ENCODE results near the gene FPR3. TPM values are rescaled to one million over a fixed set of nuclear protein-coding genes. Genes with fewer than 3 reads are reported as not detected.

Gene FPR3
- total and polyA plus RNA-seq, 9 of the 15 experiments (the other 6 are each of a cell fraction or from before 2014, with no cell fraction given), result 0.08 to 0.51 (median 0.22) TPM; not detected in 1

DNA sequence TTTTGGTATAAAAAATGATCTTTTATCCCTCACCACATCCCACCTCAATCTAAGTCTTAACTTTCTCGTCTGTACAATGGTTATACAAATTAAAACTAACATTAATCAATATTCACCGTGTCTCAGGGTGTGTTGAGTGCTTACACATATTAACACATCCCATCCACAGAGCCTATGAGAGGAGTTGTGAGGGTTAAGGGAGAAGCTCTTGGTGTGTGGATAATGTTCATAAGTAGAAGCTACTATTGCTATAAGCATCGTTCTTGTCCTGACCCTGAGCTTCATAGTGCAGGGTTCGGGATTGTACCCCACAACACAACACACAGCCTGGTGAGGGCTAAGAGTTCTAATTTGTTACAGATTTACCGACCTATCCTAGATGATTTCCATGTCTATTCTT is 2.5 kb downstream of the FPR3 start:
- Histone ChIP-seq H3K9me3 (replicated peaks; ENCODE audit: control insufficient read depth, insufficient read depth, low read depth, low read length) (peaks cover 4% of the 10 kb centered on the region), H3K79me2 (ENCODE audit: control insufficient read depth, insufficient read depth, low read length) (peaks cover 27% of the 10 kb centered on the region), H3K4me2 (ENCODE audit: insufficient read depth, low read length) (peak overlapping the region; percentile 85), H3K36me3 (ENCODE audit: control insufficient read depth, insufficient read depth, low read length) (peaks cover 2% of the 10 kb centered on the region; the same call in 1 of the 3 replicates), H4K20me1 (replicated peaks; ENCODE audit: control insufficient read depth, insufficient read depth, low read length) (no peaks in the 10 kb centered on the region), H3K4me1 (replicated peaks in 1 of 2; ENCODE audit: control insufficient read depth in 2 of 2, insufficient read depth in 2 of 2, low read length in 2 of 2) (peaks cover 40 to 70% of the 10 kb centered on the region in 2 experiments), H3K9me1 (ENCODE audit: control insufficient read depth, insufficient read depth, low read length) (no peaks in the 10 kb centered on the region), H3K4me3 (no peak overlapping the region), H3K9ac (ENCODE audit: insufficient read depth in 1 of 2, low read depth in 2 of 2, low read length in 2 of 2) (peak overlapping the region in 1 of 2 experiments; percentile 58; a peak in 2 of 4 replicates), H3K27ac (ENCODE audit: extremely low read depth, low read depth, low read length) (peak overlapping the region; percentile 71), H2AFZ (ENCODE audit: low read depth, low read length) (peak overlapping the region; percentile 66; the same call in 1 of the 2 replicates), H3K27me3 (ENCODE audit: control insufficient read depth in 2 of 2, insufficient read depth in 2 of 2, low read length in 2 of 2) (no peaks in the 10 kb centered on the region)
- intact Hi-C loops (cut with micrococcal nuclease), result loop anchor here (5.0 kb wide), 1 partner anchor 95 kb away; no protein-coding TSS in a partner anchor
- in situ Hi-C loops (cut with MboI), result no loop called here
- DNase-seq (ENCODE audit: extremely low read depth in 1 of 4, low spot score in 3 of 4), result no peak
- no peak for FAIRE-seq
- BruUV-seq (replicated peaks), result no TSS peak
- 52% methylated on average over 4 of the region's 5 CpGs for WGBS (ENCODE audit: insufficient coverage, low coverage, missing lambda C conversion rate)
- CTCF ChIA-PET (ENCODE audit: low intra/inter-chr PET ratio), result no interaction called here
- POLR2A ChIA-PET, result interaction anchor here (0.6 to 1.8 kb wide), 2 partner anchors 19 to 1634 kb away, joined by 4 to 5 read pairs; partner anchors contain the start of gene ZNF761
- TF ChIP-seq ZNF589 (CRISPR knock-in tag; IDR thresholded peaks at IDR 0.05; ENCODE audit: low read depth), result 0 out of 2 replicates have a peak, but pooled peaks have one; percentile 53
- TF ChIP-seq GATA2 (CRISPR knock-in tag; IDR thresholded peaks at IDR 0.05), result no peak
- TF ChIP-seq, protein P1, sequence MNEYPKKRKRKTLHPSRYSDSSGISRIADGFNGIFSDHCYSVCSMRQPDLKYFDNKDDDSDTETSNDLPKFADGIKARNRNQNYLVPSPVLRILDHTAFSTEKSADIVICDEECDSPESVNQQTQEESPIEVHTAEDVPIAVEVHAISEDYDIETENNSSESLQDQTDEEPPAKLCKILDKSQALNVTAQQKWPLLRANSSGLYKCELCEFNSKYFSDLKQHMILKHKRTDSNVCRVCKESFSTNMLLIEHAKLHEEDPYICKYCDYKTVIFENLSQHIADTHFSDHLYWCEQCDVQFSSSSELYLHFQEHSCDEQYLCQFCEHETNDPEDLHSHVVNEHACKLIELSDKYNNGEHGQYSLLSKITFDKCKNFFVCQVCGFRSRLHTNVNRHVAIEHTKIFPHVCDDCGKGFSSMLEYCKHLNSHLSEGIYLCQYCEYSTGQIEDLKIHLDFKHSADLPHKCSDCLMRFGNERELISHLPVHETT (CRISPR knock-in tag; conservative IDR thresholded peaks at IDR 0.05 in 1 of 2, IDR thresholded peaks at IDR 0.05 in 1 of 2), result 0 out of 4 replicates have a peak, but pooled peaks of 1 of the 2 experiments have one; percentile 1
- TF ChIP-seq MCM5 (IDR thresholded peaks at IDR 0.05; ENCODE audit: low read depth), result no peak
- TF ChIP-seq ZBTB17 (CRISPR knock-in tag; IDR thresholded peaks at IDR 0.05), result no peak
- ATAC-seq, result no peak
